ENCODE results near the gene TPSB2.
"Not testable (repeated sequence)": the region's sequence is repeated elsewhere in the genome, so short reads cannot be mapped to it uniquely, and the experiment has no call there.

The TPSB2 gene

GRCh38 chr16:1189455-1189854 is 40.5 kb downstream of the TPSB2 start:
- no peak for TF ChIP-seq ZFX (IDR thresholded peaks at IDR 0.05; ENCODE audit: borderline replicate concordance)
- TF ChIP-seq, protein P1, sequence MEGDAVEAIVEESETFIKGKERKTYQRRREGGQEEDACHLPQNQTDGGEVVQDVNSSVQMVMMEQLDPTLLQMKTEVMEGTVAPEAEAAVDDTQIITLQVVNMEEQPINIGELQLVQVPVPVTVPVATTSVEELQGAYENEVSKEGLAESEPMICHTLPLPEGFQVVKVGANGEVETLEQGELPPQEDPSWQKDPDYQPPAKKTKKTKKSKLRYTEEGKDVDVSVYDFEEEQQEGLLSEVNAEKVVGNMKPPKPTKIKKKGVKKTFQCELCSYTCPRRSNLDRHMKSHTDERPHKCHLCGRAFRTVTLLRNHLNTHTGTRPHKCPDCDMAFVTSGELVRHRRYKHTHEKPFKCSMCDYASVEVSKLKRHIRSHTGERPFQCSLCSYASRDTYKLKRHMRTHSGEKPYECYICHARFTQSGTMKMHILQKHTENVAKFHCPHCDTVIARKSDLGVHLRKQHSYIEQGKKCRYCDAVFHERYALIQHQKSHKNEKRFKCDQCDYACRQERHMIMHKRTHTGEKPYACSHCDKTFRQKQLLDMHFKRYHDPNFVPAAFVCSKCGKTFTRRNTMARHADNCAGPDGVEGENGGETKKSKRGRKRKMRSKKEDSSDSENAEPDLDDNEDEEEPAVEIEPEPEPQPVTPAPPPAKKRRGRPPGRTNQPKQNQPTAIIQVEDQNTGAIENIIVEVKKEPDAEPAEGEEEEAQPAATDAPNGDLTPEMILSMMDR (IDR thresholded peaks at IDR 0.05) = no peak
- no peak overlapping the region for H3K27ac ChIP-seq

GRCh38 chr16:1188432-1189189 is 41.4 kb downstream of the TPSB2 start:
- TF ChIP-seq, protein P1 (IDR thresholded peaks at IDR 0.05) = no peak
- no peak for TF ChIP-seq ZFX (IDR thresholded peaks at IDR 0.05; ENCODE audit: borderline replicate concordance)
- H3K27ac ChIP-seq = no peak overlapping the region

DNA sequence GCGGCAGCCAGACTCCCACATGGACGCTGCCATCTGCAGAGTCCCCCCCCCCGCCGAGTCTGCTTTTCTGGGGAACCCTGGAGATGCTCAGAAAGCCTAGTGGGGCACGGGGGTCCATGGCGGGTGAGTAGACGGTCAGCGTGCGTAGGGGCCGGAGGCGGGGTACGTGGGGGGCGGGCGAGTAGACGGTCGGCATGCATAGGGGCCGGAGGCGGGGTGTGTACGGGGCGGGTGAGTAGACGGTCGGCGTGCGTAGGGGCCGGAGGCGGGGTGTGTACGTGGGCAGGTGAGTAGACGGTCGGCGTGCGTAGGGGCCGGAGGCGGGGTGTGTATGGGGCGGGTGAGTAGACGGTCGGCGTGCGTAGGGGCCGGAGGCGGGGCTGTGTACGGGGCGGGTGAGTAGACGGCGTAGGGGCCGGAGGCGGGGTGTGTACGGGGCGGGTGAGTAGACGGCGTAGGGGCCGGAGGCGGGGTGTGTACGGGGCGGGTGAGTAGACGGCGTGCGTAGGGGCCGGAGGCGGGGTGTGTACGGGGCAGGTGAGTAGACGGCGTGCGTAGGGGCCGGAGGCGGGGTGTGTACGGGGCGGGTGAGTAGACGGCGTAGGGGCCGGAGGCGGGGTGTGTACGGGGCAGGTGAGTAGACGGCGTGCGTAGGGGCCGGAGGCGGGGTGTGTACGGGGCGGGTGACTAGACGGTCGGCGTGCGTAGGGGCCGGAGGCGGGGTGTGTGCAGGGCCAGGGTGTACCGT is 44.4 kb downstream of the TPSB2 start:
- H3K27ac ChIP-seq = not testable (repeated sequence)

- no peak overlapping the region for H3K27ac ChIP-seq
- TF ChIP-seq, protein P1 (IDR thresholded peaks at IDR 0.05) = no peak
- TF ChIP-seq ZFX (IDR thresholded peaks at IDR 0.05; ENCODE audit: borderline replicate concordance) = no peak
These were observed 45.0 kb downstream of the TPSB2 start for GRCh38 chr16:1184980-1185379.

DNA sequence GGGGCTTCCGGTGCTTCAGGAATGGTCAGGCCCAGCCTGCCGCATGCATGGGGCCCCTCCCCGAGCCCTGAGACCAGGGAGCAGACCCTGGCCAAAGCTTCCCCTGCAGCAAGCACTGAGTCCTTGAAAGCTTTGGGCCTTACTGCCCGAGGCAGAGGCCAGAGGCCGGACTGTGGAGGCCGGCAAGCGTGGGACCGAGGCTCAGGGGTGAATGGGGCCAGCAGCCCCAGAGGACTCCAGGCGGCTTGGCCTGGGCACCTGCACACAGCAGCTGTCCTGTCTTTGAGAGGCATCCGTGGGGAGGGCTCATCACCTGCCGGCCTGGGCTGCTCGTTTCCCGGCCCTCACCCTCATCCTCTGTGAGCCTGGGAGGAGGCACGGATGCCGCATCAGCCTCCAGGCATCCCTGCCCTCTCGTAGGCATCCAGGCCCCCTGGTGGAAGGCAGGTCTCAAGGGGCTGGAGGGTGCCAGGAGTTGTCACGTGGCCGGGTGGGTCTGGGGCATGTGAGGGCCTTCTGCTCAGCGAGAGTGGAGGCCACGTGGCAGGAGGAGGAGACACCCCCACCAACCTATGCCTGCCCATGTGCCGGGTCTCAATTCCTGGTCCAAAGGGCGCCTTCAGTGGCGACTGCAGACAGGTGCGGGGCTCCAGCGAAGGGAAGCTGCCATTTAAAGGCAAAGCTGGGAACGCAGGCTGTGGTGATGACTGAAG is 45.7 kb downstream of the TPSB2 start:
- H3K27ac ChIP-seq = no peak overlapping the region
- TF ChIP-seq ZFX (IDR thresholded peaks at IDR 0.05; ENCODE audit: borderline replicate concordance) = no peak
- TF ChIP-seq, protein P1 (IDR thresholded peaks at IDR 0.05) = no peak; the same call in 1 of the 2 replicates

DNA sequence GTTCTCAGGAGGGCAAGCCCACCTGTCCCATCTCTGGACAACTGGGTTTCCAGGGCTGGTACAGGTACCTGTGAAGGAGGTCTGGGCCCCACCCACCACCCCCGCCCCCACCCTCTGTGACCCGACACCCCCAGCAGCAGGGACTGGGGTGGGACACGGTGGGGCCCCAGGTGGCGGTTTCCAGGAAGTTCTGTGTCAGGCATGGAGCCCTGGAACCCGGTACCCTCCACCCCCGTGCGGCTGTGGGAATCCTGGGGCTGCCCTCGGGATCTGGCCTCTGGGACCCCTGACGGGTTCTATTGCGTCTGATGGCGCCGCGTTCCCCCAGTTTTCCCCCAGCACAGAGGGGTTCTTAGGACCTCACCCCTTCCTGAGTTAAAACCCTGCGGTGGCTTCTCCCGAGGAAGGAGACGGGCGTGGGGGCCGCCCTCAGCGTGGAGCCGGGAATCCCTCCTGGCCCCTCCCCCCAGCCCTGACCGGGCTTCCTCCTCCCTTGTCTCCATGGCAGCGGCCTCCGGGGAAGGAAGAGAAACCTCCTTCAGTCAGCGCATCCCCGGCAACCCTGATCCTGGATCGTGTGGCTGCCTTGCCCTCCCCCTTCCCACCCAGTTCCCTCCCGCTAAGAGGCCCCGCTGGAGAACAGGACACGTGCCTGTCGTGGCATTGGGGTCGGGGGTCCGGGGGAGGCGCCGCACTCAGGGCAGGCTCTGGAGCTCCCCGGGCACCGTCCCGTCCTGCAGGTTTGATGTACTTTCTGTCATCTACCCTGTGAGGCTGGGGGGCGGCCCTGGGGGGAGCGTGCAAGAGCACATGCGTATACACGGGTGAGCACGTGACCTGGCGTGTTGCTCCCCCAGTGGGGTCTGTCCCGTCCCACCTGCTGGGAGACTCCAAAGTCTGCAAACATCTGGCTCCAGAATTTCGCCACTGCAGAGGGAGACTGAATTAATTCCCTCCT is 46.8 kb downstream of the TPSB2 start:
- no peak for TF ChIP-seq ZFX (IDR thresholded peaks at IDR 0.05; ENCODE audit: borderline replicate concordance)
- TF ChIP-seq, protein P1 (IDR thresholded peaks at IDR 0.05) = no peak
- H3K27ac ChIP-seq = no peak overlapping the region

DNA sequence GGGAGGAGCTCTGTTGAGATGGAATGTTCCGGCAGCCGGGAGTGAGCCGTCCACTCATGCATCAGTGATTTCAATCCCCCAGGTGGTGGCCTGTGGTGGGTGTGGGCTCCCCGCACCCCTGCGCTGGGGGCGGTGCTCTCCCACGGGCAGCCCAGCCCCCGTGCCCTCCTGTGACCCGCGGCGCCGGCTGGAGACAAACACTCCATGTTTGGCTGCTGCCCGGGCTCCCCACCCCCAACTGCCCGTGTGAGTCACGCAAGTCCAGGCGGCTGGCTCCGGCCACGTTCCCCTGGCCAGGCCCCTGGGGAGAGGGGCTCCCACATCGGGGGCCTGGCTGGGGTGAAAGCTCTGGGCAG is 47.7 kb downstream of the TPSB2 start:
- H3K27ac ChIP-seq = no peak overlapping the region
- TF ChIP-seq, protein P1 (IDR thresholded peaks at IDR 0.05) = no peak
- no peak for TF ChIP-seq ZFX (IDR thresholded peaks at IDR 0.05; ENCODE audit: borderline replicate concordance)
